SH-SY5Y (cell line): ENCODE measurements around the gene NEIL1.

Experiments used
- GATA2 ChIP-seq: IDR thresholded peaks from 2 replicates; pipeline ENCODE4 v1.6.1; 2011; ENCODE audit warnings: mild to moderate bottlenecking, low read depth, low read length
- GATA3 ChIP-seq: IDR thresholded peaks from 2 replicates; pipeline ENCODE4 v1.6.1; 2011; ENCODE audit warnings: low read depth, mild to moderate bottlenecking, low read length, moderate library complexity

GRCh38 chr15:75403892-75404291 is 57.1 kb downstream of the NEIL1 start:
- TF ChIP-seq GATA2 (no peak), GATA3 (no peak)
